Measurements from ENCODE around the gene FLRT1.

FLRT1 gene

GRCh38 chr11:64070314-64070681 lies 34.6 kb downstream of the FLRT1 start:
- no peak for DNase-seq

- no peak for DNase-seq
These were observed 36.1 kb downstream of the FLRT1 start for GRCh38 chr11:64071849-64072248.

- no peak for DNase-seq
These were observed 36.7 kb downstream of the FLRT1 start for GRCh38 chr11:64072403-64072802.

GRCh38 chr11:64072871-64073270 lies 37.1 kb downstream of the FLRT1 start:
- DNase-seq = no peak

- no peak for DNase-seq
These were observed 37.8 kb downstream of the FLRT1 start for GRCh38 chr11:64073542-64073941.

- DNase-seq = peak; percentile 18 to 26
These were observed 38.5 kb downstream of the FLRT1 start for GRCh38 chr11:64074239-64074638.

- no peak for DNase-seq
These were observed 41.0 kb downstream of the FLRT1 start for GRCh38 chr11:64076758-64077157.

GRCh38 chr11:64077607-64078006 lies 41.9 kb downstream of the FLRT1 start:
- DNase-seq = no peak

- no peak for DNase-seq
These were observed 42.6 kb downstream of the FLRT1 start for GRCh38 chr11:64078284-64078683.

- no peak for DNase-seq
These were observed 43.2 kb downstream of the FLRT1 start for GRCh38 chr11:64078905-64079304.

GRCh38 chr11:64080390-64080789 lies 44.7 kb downstream of the FLRT1 start:
- no peak for DNase-seq

- DNase-seq = no peak
These were observed 46.2 kb downstream of the FLRT1 start for GRCh38 chr11:64081745-64082442.

GRCh38 chr11:64083398-64084080 lies 47.8 kb downstream of the FLRT1 start:
- DNase-seq = no peak

GRCh38 chr11:64084146-64084950 lies 48.6 kb downstream of the FLRT1 start:
- no peak for DNase-seq

- no peak for DNase-seq
These were observed 49.4 kb downstream of the FLRT1 start for GRCh38 chr11:64084951-64085710.

Measured in activated CD4-positive, alpha-beta T cell treated with anti-CD3 and anti-CD28 coated beads for 4 hours (primary cell).